Stomach (tissue), 9 donors: ENCODE data around the gene ARL6IP4. TPM values are rescaled to one million over a fixed set of nuclear protein-coding genes. Genes with fewer than 3 reads are reported as not detected.

Source experiments
- DNase-seq, 2 donors: peaks; one replicate each; pipeline versions ENCODE4 v3.0.0 to v3.0.0-alpha.2; 2013 to 2019
- H3K27ac ChIP-seq, 5 donors: fragments of 200-600 bp in 4 of 5; sonication (generic) in 4 of 5; one replicate each; pipeline ENCODE4 v1.5.1; 2013 to 2019; ENCODE audit warnings: mild to moderate bottlenecking in 1 of 5, moderate library complexity in 1 of 5
- H3K27me3 ChIP-seq, 3 donors: fragments of 200-600 bp; sonication (generic); one replicate each; pipeline ENCODE4 v1.5.1; 2017 to 2019; ENCODE audit warnings: mixed run types in 1 of 3
- H3K36me3 ChIP-seq, 4 donors: fragments of 200-600 bp; sonication (generic); 1 replicate in 3 of 4; 2 replicates in 1 of 4; pipeline ENCODE4 v1.5.1; 2016 to 2019
- H3K4me1 ChIP-seq, 4 donors: fragments of 200-600 bp; sonication (generic); one replicate each; pipeline ENCODE4 v1.5.1; 2016 to 2019
- H3K4me3 ChIP-seq, 4 donors: fragments of 200-600 bp; sonication (generic) in 3 of 4; one replicate each; pipeline ENCODE4 v1.5.1; 2016 to 2019; ENCODE audit warnings: mild to moderate bottlenecking in 1 of 4
- H3K9me3 ChIP-seq, 4 donors: fragments of 200-600 bp; sonication (generic); one replicate each; pipeline ENCODE4 v1.5.1; 2016 to 2019
- CTCF ChIP-seq, 7 experiments: fragments of 450-650 bp in 4 of 7; fragments of 200-600 bp in 3 of 7; sonication (generic) in 3 of 7; IDR thresholded peaks; one replicate each; pipeline ENCODE4 v1.5.1; 2016 to 2019; ENCODE audit warnings: antibody characterized with exemption in 7 of 7, control low read depth in 2 of 7, mild to moderate bottlenecking in 1 of 7
- EP300 ChIP-seq: sonication (generic); formaldehyde crosslinking; IDR thresholded peaks from one replicate; pipeline ENCODE4 v1.6.1; 2017; ENCODE audit warnings: antibody characterized with exemption
- POLR2A ChIP-seq, 4 donors: fragments of 450-650 bp; IDR thresholded peaks; one replicate each; pipeline ENCODE4 v1.6.1; 2016; ENCODE audit warnings: antibody characterized with exemption in 4 of 4, control low read depth in 2 of 4, mild to moderate bottlenecking in 1 of 4, moderate library complexity in 1 of 4
- POLR2AphosphoS5 ChIP-seq, 3 donors: sonication (generic); formaldehyde crosslinking; IDR thresholded peaks; one replicate each; pipeline ENCODE4 v1.6.1; 2016; ENCODE audit warnings: antibody characterized with exemption in 3 of 3
- WGBS, 5 donors: extraction: QIAGEN DNeasy Blood & Tissue Kit in 3 of 5; methylation state at CpG; one replicate each; pipeline versions ENCODE4 v1.1.5 to v1.1.7; 2013 to 2018; 5-methylcytosine and 5-hydroxymethylcytosine counted together
- intact Hi-C: fragments of 100-400 bp; cut with DNase I; formaldehyde crosslinking; loops from one replicate; pipeline ENCODE4 v1.15.1; 2023; ENCODE audit warnings: low total_unique reads
- polyA plus RNA-seq, 3 donors: library from polyadenylated mRNA; stranded (reverse); fragments of 200-250 nt; gene quantifications; one replicate each; pipeline ENCODE4 v1.2.3, GENCODE V29; 2013
- total RNA-seq, 5 donors: library from RNA; depleted of rRNA; stranded (reverse); fragments of >200 nt; gene quantifications; one replicate each; pipeline versions ENCODE4 v1.1.0 to v1.2.3, GENCODE V29; 2014 to 2016
- donor health status: healthy with polysubstance abuse.
- donor health status: Bipolar disorder and iron deficiency.
- donor health status: healthy.

The ARL6IP4 gene
- total and polyA plus RNA-seq, 8 donors, result 104 to 432 (median 284) TPM

- no peak for TF ChIP-seq EP300
- TF ChIP-seq CTCF (IDR thresholded peaks at IDR 0.05), result no peak
- TF ChIP-seq POLR2AphosphoS5 (IDR thresholded peaks at IDR 0.05), result no peak
- no peak for TF ChIP-seq POLR2A (IDR thresholded peaks at IDR 0.05)
- 62 to 74% (median 70%) methylated on average over 9 of the region's 9 CpGs for WGBS, 5 donors
- no peak overlapping the region for H3K4me3 ChIP-seq
- peaks cover 3 to 29% (median 20%) of the 10 kb centered on the region in 4 donors for H3K36me3 ChIP-seq
- intact Hi-C loops, result no loop called here
- H3K4me1 ChIP-seq, result no peaks in the 10 kb centered on the region
- H3K27me3 ChIP-seq, result no peaks in the 10 kb centered on the region
- H3K27ac ChIP-seq, result no peak overlapping the region
- H3K9me3 ChIP-seq, result no peaks in the 10 kb centered on the region
- DNase-seq, result no peak
Measured at GRCh38 chr12:123024819-123025391, 44.4 kb downstream of the ARL6IP4 start.

- Histone ChIP-seq H3K9me3 (no peaks in the 10 kb centered on the region), H3K4me3 (no peak overlapping the region), H3K27ac (no peak overlapping the region), H3K27me3 (no peaks in the 10 kb centered on the region), H3K4me1 (no peaks in the 10 kb centered on the region), H3K36me3 (peaks cover 3 to 40% (median 27%) of the 10 kb centered on the region in 4 donors)
- TF ChIP-seq CTCF (IDR thresholded peaks at IDR 0.05), result no peak
- no peak for TF ChIP-seq POLR2A (IDR thresholded peaks at IDR 0.05)
- no peak for TF ChIP-seq POLR2AphosphoS5 (IDR thresholded peaks at IDR 0.05)
- TF ChIP-seq EP300, result no peak
- no peak for DNase-seq
- intact Hi-C loops, result no loop called here
- 81 to 90% (median 84%) methylated on average over 9 of the region's 9 CpGs for WGBS, 5 donors
Measured at GRCh38 chr12:123026094-123026853, 45.8 kb downstream of the ARL6IP4 start.

- TF ChIP-seq EP300 (no peak), POLR2A (IDR thresholded peaks at IDR 0.05) (no peak), POLR2AphosphoS5 (IDR thresholded peaks at IDR 0.05) (no peak), CTCF (IDR thresholded peaks at IDR 0.05) (no peak)
- no peak overlapping the region for H3K27ac ChIP-seq
- 77 to 87% (median 78%) methylated on average over 13 to 19 of the region's 19 CpGs for WGBS, 5 donors
- no peaks in the 10 kb centered on the region for H3K9me3 ChIP-seq
- no peaks in the 10 kb centered on the region for H3K27me3 ChIP-seq
- H3K4me3 ChIP-seq, result no peak overlapping the region
- intact Hi-C loops, result no loop called here
- no peaks in the 10 kb centered on the region for H3K4me1 ChIP-seq
- DNase-seq, result no peak
- peaks cover 3 to 55% (median 42%) of the 10 kb centered on the region in 4 donors for H3K36me3 ChIP-seq
Measured at GRCh38 chr12:123027726-123028445, 47.4 kb downstream of the ARL6IP4 start.

GRCh38 chr12:123028475-123028874 lies 48.0 kb downstream of the ARL6IP4 start:
- 80 to 87% (median 84%) methylated on average over 7 of the region's 7 CpGs for WGBS, 5 donors
- Histone ChIP-seq H3K27ac (no peak overlapping the region), H3K27me3 (no peaks in the 10 kb centered on the region), H3K4me1 (no peaks in the 10 kb centered on the region), H3K36me3 (peaks cover 3 to 61% (median 48%) of the 10 kb centered on the region in 4 donors), H3K4me3 (no peak overlapping the region), H3K9me3 (no peaks in the 10 kb centered on the region)
- no peak for DNase-seq
- intact Hi-C loops, result no loop called here
- no peak for TF ChIP-seq POLR2AphosphoS5 (IDR thresholded peaks at IDR 0.05)
- no peak for TF ChIP-seq EP300
- TF ChIP-seq CTCF (IDR thresholded peaks at IDR 0.05), result no peak
- TF ChIP-seq POLR2A (IDR thresholded peaks at IDR 0.05), result no peak
